NCI-H2107 treated with DMSO at 0.1 percent for 48 hours (cell line): ENCODE measurements around the gene TMEM53.
"Not testable (repeated sequence)": the region's sequence is repeated elsewhere in the genome, so short reads cannot be mapped to it uniquely, and the experiment has no call there.

Experiments
- DNase-seq: peaks from one replicate; lab custom pipeline; 2025; ENCODE audit not compliant: unreplicated experiment; lab: John Stamatoyannopoulos, UW

The TMEM53 gene

GRCh38 chr1:44699375-44699774, 25.1 kb upstream of the TMEM53 start:
- DNase-seq: not testable (repeated sequence)

- no peak for DNase-seq
Measured at GRCh38 chr1:44698138-44698537, 23.9 kb upstream of the TMEM53 start.

DNA sequence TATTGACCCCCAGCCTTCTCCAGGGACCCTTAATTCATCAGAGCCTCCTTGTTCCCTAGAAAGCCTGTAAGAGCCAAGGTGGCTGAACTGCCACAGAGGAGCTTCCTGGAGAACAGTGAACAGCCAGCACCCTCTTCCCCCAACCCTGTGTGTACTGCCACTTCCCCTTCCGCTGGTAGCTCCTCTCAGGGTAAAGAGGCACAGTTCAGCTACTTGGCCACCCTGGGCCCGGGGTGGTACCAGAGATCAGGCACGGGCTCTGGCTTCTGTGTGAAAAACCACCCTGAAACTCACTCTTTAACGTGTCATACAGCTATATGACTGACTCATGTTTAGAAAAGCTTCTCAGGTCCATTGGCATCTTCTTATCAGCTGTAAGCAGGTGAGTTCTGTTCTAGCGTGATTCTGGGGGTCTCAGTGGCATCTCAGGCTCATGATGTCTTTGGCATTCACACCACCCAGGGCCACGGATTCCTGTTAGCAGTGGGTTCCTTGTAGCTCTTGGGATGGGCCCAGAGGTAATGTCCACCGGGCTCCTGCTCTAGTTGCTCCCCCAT, 22.6 kb upstream of the TMEM53 start:
- DNase-seq: no peak

GRCh38 chr1:44696101-44696500, 21.8 kb upstream of the TMEM53 start:
- no peak for DNase-seq

DNA sequence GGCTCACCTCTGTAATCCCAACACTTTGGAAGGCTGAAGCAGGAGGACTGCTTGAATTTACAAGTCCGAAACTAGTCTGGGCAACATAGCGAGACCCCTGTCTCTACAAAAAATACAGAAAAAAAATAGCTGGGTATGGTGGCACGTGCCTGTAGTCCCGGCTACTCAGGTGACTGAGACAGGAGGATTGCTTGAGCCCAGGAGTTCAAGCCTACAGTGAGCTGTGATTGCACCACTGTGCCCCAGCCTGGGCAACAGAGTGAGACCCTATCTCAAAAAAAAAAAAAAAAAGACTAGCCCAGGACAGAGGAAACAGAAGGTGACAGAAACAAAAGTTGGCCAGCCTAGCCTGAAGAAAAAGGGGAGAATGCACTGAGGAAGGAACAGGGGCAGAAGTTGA, 21.4 kb upstream of the TMEM53 start:
- DNase-seq: no peak

DNA sequence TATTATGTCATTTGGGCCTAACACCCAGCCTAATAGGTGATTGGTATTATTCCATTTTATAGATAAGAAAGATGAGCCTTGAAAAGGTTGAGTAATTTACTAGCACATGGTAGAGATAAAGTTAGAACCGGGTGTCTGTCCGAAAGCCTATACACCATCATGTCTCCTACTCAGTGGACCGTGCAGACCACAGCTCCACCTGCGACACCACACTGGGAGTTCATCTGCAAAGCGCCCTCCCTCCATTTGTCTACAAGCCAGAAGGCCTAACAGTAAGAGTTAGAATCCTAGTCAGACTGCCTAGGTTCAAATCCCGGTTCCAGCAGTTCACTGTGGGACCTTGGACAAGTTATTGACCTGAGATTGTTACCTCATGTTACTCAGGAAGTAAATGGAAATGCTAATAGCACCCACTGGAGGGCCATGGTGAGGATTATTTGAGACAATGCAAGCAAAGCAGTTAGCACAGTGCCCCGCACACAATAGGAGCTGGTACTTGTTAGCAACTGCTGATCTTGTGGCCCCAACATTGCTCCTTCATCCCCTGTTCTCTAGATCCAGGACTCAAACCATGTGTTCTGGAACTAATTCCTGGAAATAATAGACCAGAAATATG, 20.7 kb upstream of the TMEM53 start:
- no peak for DNase-seq

DNA sequence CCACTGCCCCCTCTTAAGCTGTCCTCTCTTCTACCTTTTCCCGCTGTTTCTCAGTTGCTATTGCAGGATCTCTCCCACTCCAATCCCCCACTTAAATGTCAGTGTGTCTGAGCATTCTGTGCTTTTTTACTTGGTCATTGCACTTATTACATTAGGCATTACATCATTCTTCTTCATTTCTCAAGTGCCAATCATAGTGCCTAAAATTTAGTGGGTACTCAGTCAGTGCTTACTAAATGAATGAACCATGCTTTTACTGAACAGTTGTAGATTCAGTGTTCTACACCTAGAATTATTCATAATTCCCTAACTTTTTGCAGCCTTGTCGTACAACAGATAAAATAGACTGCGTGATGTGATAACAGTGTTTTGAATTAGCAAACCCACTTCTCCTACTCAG, 19.6 kb upstream of the TMEM53 start:
- DNase-seq: no peak

DNA sequence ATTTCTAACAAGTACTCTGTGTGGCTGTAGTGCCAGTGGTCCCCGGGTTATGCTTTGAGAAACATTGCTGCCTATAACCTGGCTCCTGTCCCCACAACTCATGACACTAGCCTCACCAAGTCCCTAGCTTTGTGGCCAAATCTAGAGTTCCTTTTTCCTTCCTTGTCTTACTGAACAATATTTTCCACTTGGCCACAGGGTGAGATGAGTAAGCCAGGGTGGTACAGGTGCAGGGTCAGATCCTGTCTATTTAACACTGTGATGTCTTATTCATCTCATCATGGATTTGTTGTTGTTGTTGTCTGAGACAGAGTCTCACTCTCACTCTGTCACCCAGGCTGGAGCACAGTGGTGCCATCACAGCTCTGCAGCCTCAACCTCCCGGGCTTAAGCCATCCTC, 18.9 kb upstream of the TMEM53 start:
- no peak for DNase-seq

GRCh38 chr1:44689447-44689765, 15.1 kb upstream of the TMEM53 start:
- DNase-seq: no peak

GRCh38 chr1:44688760-44689446, 14.6 kb upstream of the TMEM53 start:
- no peak for DNase-seq

DNA sequence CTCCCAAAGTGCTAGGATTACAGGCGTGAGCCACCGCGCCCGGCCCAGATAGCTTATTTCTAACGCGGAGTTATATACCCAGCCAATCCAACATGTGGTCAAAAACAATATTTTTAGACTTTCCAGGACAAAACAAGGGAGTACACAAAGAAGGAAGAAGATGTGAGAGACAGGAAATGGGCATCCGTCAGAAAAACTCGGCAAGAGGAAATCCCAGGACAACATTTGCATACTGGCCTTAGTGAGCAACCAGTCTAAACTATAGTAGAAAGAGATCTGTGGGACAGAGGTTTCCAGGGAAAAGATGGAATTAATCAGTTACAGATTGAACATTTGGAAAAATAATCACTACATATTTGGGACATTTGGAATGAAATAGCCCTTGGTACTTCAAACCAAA, 11.6 kb upstream of the TMEM53 start:
- no peak for DNase-seq

- DNase-seq: no peak
Measured at GRCh38 chr1:44685218-44685617, 10.9 kb upstream of the TMEM53 start.

DNA sequence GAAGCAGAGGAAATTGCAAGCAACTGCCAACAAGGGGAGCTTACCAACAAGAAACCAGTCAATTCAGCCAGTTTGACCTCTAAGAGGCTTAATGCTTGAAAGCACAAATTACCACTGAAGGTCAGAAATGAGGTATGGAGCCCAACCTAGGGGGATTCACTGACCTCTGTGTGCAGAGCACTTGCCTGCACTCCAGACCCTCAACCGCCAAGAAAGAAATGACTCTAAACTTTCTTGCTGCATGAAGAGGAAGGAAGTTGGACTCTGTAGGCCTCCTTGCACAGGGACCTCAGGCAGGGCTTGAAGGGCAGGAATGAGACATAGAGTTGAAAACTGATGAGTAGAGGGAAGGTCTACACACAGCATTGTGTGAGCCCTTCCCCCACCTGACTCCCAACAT, 10.2 kb upstream of the TMEM53 start:
- no peak for DNase-seq

DNA sequence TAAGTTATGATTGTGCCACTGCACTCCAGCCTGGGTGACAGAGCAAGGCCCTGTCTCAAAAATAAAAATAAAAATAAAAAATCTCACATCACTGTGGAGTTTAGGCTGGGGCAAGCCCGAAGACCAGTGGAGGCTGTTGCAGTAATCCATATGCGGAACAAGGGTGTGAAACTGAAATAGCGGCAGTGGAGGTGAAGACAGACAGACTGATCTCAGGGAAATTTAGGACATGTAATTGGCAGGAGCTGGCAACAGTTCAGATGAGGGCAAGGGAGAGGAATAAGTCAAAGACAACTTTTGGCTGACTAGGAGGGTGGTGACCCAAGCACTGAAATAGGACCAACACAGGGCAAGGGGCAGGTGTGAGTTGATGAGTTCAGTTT, 8.6 kb upstream of the TMEM53 start:
- DNase-seq: no peak

DNA sequence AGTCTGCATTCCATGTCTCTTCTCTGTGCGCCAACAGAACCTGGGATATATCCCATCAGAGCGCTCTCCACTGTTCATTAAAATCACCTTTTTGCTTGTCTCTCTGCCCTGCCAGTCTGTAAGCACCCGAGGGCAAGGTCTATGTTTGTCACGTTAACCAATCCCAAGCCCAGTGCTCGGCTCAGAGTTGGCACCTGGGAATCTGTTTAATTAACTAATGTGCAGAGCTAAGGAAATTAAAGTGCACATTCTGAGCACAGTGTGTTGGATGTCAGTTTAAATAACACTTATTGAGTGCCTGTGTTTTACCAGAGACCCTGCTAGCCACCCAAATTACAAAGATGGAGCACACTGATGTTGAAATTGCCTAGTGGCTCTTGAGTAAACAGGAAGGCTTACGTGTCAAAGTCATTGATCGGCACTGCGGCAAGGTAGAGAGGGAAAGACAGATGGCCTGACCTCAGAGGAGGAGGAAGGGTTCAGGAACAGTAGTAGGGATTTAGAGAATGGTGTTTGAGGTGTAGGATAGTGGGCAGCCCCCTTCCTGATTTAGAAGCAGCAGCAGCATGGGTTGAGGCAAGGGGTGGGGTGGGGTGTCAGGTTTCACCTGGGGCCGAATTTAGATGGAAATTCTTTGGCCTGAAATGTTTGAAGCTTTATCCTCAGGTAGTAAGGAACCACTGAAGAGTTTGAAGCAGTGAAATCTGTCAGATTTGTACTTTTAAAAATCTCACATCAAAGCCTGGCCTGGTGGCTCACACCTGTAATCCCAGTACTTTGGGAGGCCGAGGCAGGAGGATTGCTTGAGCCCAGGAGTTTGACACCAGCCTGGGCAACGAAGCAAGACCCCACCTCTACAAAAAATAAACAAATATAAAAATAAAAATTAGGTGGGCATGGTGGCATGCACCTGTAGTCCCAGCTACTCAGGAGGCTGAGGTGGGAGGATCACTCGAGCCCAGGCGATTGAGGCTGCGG, 7.9 kb upstream of the TMEM53 start:
- DNase-seq: peak; percentile 64

- no peak for DNase-seq
Measured at GRCh38 chr1:44679468-44679867, 5.2 kb upstream of the TMEM53 start.

GRCh38 chr1:44678626-44679025, 4.3 kb upstream of the TMEM53 start:
- DNase-seq: no peak

- no peak for DNase-seq
Measured at GRCh38 chr1:44678120-44678519, 3.8 kb upstream of the TMEM53 start.

DNA sequence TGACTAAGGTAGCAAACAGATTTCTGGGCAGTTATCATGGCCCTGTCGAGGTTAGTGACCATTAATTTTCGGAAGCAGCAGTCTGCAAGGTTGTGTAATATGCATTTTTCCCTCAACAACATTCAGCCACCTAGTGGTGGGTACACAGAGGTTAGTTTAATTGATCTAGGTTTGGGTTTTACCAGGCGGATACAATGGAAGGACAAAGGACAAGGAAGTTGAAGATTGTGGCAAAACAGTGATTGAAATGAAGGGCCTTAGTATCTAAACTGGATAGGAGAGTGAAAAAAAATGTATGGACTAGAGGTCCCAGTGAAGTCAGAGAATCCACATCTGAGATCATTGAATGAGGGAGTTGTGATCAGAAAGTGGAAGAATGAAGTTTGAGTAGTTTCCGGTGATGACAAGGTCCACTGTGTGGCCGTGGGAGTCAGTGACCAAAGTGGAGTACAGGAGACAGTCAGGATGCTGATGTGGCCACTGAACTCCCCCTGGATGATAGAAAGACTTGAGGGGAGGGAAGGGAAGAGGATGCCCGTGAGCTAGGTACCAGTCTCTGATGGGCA, 3.0 kb upstream of the TMEM53 start:
- DNase-seq: no peak

GRCh38 chr1:44676484-44677200, 2.4 kb upstream of the TMEM53 start:
- DNase-seq: peak; percentile 27

DNA sequence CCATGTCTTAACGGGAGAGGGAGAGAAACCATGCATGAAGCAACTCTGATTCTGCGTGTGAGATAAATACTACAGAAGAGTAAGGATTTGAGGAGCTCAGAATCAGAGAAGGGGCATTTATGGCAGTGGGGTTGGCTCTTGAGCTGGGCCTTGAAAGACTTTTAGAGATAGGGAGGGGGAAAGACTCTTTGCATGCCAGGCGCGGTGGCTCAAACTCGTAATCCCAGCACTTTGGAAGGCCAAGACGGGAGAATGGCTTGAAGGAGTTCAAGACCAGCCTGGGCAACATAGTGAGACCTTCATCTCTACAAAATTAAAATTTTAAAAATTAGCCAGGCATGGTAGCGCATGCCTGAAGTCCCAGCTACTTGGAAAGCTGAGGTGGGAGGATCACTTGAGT, 905 bp upstream of the TMEM53 start:
- DNase-seq: no peak
